Osteocyte (in vitro differentiated cells): ENCODE data around the gene PPM1H. TPM values are rescaled to one million over a fixed set of nuclear protein-coding genes. Genes with fewer than 3 reads are reported as not detected.
A peak's percentile ranks its signal among the peaks of the same experiment; 100 is the strongest.

Source experiments
- DNase-seq: peaks from one replicate; pipeline ENCODE4 v3.0.0; 2021; ENCODE audit warnings: mixed read lengths; ENCODE audit not compliant: unreplicated experiment; ENCODE audit errors: extremely low spot score
- H3K27ac Mint-ChIP-seq: one replicate; pipeline ENCODE4 v1.8.0; 2021; ENCODE audit warnings: mild to moderate bottlenecking, mixed read lengths; ENCODE audit not compliant: unreplicated experiment
- H3K27me3 Mint-ChIP-seq: one replicate; pipeline ENCODE4 v1.8.0; 2021; ENCODE audit warnings: mixed read lengths; ENCODE audit not compliant: unreplicated experiment
- H3K36me3 Mint-ChIP-seq: one replicate; pipeline ENCODE4 v1.8.0; 2021; ENCODE audit warnings: mixed read lengths; ENCODE audit not compliant: unreplicated experiment
- H3K4me1 Mint-ChIP-seq: one replicate; pipeline ENCODE4 v1.8.0; 2021; ENCODE audit warnings: mixed read lengths; ENCODE audit not compliant: unreplicated experiment
- H3K4me3 Mint-ChIP-seq: one replicate; pipeline ENCODE4 v1.8.0; 2021; ENCODE audit warnings: mild to moderate bottlenecking, moderate library complexity, mixed read lengths; ENCODE audit not compliant: unreplicated experiment
- H3K9me3 Mint-ChIP-seq: one replicate; pipeline ENCODE4 v1.8.0; 2021; ENCODE audit warnings: mixed read lengths; ENCODE audit not compliant: unreplicated experiment
- CTCF ChIP-seq: fragments of 200-600 bp; sonication (generic); IDR thresholded peaks from 2 replicates; pipeline ENCODE4 v1.5.0; 2021; ENCODE audit warnings: antibody characterized with exemption, mild to moderate bottlenecking, moderate library complexity
- total RNA-seq: library from RNA; stranded (reverse); gene quantifications from 2 replicates; pipeline ENCODE4 v1.2.1, GENCODE V29; 2021

PPM1H gene
- total RNA-seq, 1 donor from 2014 or later: 60.8 TPM

GRCh38 chr12:62683776-62684569 lies 251.0 kb downstream of the PPM1H start:
- Mint-ChIP-seq H3K27me3 (no peaks in the 10 kb centered on the region), H3K27ac (peak overlapping the region; percentile 54), H3K9me3 (no peaks in the 10 kb centered on the region), H3K36me3 (peaks cover 37% of the 10 kb centered on the region), H3K4me1 (peaks cover 33% of the 10 kb centered on the region), H3K4me3 (no peak overlapping the region)
- no peak for TF ChIP-seq CTCF
- no peak for DNase-seq

- Mint-ChIP-seq H3K27me3 (no peaks in the 10 kb centered on the region), H3K36me3 (peaks cover 31% of the 10 kb centered on the region), H3K4me3 (no peak overlapping the region), H3K27ac (no peak overlapping the region), H3K9me3 (no peaks in the 10 kb centered on the region), H3K4me1 (peaks cover 31% of the 10 kb centered on the region)
- TF ChIP-seq CTCF: no peak
- DNase-seq: no peak
Measured at GRCh38 chr12:62681306-62681705, 253.6 kb downstream of the PPM1H start.

- Mint-ChIP-seq H3K27me3 (no peaks in the 10 kb centered on the region), H3K4me3 (no peak overlapping the region), H3K9me3 (no peaks in the 10 kb centered on the region), H3K4me1 (peaks cover 19% of the 10 kb centered on the region), H3K36me3 (peaks cover 31% of the 10 kb centered on the region), H3K27ac (no peak overlapping the region)
- TF ChIP-seq CTCF: no peak
- no peak for DNase-seq
Measured at GRCh38 chr12:62679608-62680007, 255.3 kb downstream of the PPM1H start.

- no peaks in the 10 kb centered on the region for H3K9me3 Mint-ChIP-seq
- TF ChIP-seq CTCF: no peak
Measured at GRCh38 chr12:62677355-62677754, 257.6 kb downstream of the PPM1H start.

GRCh38 chr12:62676521-62677307 lies 258.2 kb downstream of the PPM1H start:
- H3K27me3 Mint-ChIP-seq: no peaks in the 10 kb centered on the region
- DNase-seq: no peak
- H3K36me3 Mint-ChIP-seq: peaks cover 40% of the 10 kb centered on the region
- no peak for TF ChIP-seq CTCF
- no peak overlapping the region for H3K4me3 Mint-ChIP-seq
- no peak overlapping the region for H3K27ac Mint-ChIP-seq
- peaks cover 6% of the 10 kb centered on the region for H3K4me1 Mint-ChIP-seq
- no peaks in the 10 kb centered on the region for H3K9me3 Mint-ChIP-seq

More at GRCh38 chr12:62677355-62677754, 257.6 kb downstream of the PPM1H start:
- no peak overlapping the region for H3K27ac Mint-ChIP-seq
- H3K27me3 Mint-ChIP-seq: no peaks in the 10 kb centered on the region
- H3K36me3 Mint-ChIP-seq: peaks cover 40% of the 10 kb centered on the region
- H3K4me1 Mint-ChIP-seq: peaks cover 6% of the 10 kb centered on the region
- H3K4me3 Mint-ChIP-seq: no peak overlapping the region
- DNase-seq: no peak
